IMR-90 (cell line): ENCODE data around the gene LTN1. TPM values are rescaled to one million over a fixed set of nuclear protein-coding genes. Genes with fewer than 3 reads are reported as not detected.
A peak's percentile ranks its signal among the peaks of the same experiment; 100 is the strongest.

ENCODE experiments used
- ATAC-seq: fragments of 200-7000 bp; cut with Tn5 transposase; 2 replicates; pipeline ENCODE4 v1.9.1; 2020; ENCODE audit warnings: low read depth, mild to moderate bottlenecking, moderate library complexity
- BruUV-seq: library from RNA; stranded (reverse); fragments of 400-500 nt; replicated peaks from 2 replicates; lab custom pipeline; 2021; lab: Mats Ljungman, UMichigan
- CTCF ChIA-PET: fragments of 300-600 bp; formaldehyde crosslinking; extraction: SDS; loops from one replicate; lab custom pipeline; 2021; ENCODE audit warnings: antibody characterized with exemption; lab: Yijun Ruan, JAX
- POLR2A ChIA-PET: fragments of 300-600 bp; sonication (Branson Sonifier 250); formaldehyde crosslinking; loops from one replicate; lab custom pipeline; 2022; ENCODE audit warnings: antibody characterized with exemption; ENCODE audit not compliant: unreplicated experiment; lab: Charles Lee
- DNase-seq: peaks from one replicate; pipeline ENCODE4 v3.0.0; 2013
- H2AFZ ChIP-seq: replicated peaks from 2 replicates; pipeline ENCODE3; 2013; ENCODE audit warnings: low read length, mild to moderate bottlenecking; ENCODE audit not compliant: poor library complexity
- H2AK5ac ChIP-seq: 2 replicates; pipeline ENCODE4 v1.6.1; 2013; ENCODE audit warnings: low read depth, low read length, inconsistent platforms
- H2AK9ac ChIP-seq: replicated peaks from 2 replicates; pipeline ENCODE3; 2013; ENCODE audit warnings: mild to moderate bottlenecking, low read depth, low read length, moderate library complexity; ENCODE audit not compliant: poor library complexity
- H2BK120ac ChIP-seq: 2 replicates; pipeline ENCODE4 v1.6.1; 2013; ENCODE audit warnings: low read depth, low read length, inconsistent platforms
- H2BK15ac ChIP-seq: 3 replicates; pipeline ENCODE4 v1.6.1; 2013; ENCODE audit warnings: low read depth, low read length, inconsistent platforms
- H2BK20ac ChIP-seq: 2 replicates; pipeline ENCODE4 v1.6.1; 2013; ENCODE audit warnings: low read depth, mild to moderate bottlenecking, inconsistent platforms, low read length, moderate library complexity
- H2BK5ac ChIP-seq: 2 replicates; pipeline ENCODE4 v1.6.1; 2013; ENCODE audit warnings: mild to moderate bottlenecking, low read depth, low read length, inconsistent platforms; ENCODE audit not compliant: poor library complexity, severe bottlenecking
- H3K14ac ChIP-seq: replicated peaks from 2 replicates; pipeline ENCODE4 v1.6.1; 2013; ENCODE audit warnings: low read depth, low read length, inconsistent platforms
- H3K18ac ChIP-seq: 2 replicates; pipeline ENCODE4 v1.6.1; 2013; ENCODE audit warnings: low read depth, low read length, control low read depth
- H3K23ac ChIP-seq: 2 replicates; pipeline ENCODE4 v1.6.1; 2013; ENCODE audit warnings: low read depth, low read length, inconsistent platforms
- H3K27ac ChIP-seq: 2 replicates; pipeline ENCODE4 v1.5.1; 2013; ENCODE audit warnings: mild to moderate bottlenecking, control low read depth, low read length; ENCODE audit not compliant: insufficient read depth
- H3K27me3 ChIP-seq: 2 replicates; pipeline ENCODE4 v1.6.1; 2013; ENCODE audit warnings: low read length; ENCODE audit not compliant: control insufficient read depth, insufficient read depth
- H3K36me3 ChIP-seq: 2 replicates; pipeline ENCODE4 v1.6.1; 2013; ENCODE audit warnings: low read length, mixed read lengths; ENCODE audit not compliant: control insufficient read depth, insufficient read depth
- H3K4ac ChIP-seq: 2 replicates; pipeline ENCODE4 v1.6.1; 2013; ENCODE audit warnings: low read depth, low read length, inconsistent platforms
- H3K4me1 ChIP-seq: 2 replicates; pipeline ENCODE4 v1.6.1; 2013; ENCODE audit warnings: low read length, mixed read lengths; ENCODE audit not compliant: control insufficient read depth, insufficient read depth
- H3K4me2 ChIP-seq: 2 replicates; pipeline ENCODE4 v1.6.1; 2013; ENCODE audit warnings: low read depth, mild to moderate bottlenecking, control low read depth, low read length, moderate library complexity
- H3K4me3 ChIP-seq: 2 replicates; pipeline ENCODE4 v1.5.1; 2013; ENCODE audit warnings: low read depth, mild to moderate bottlenecking, control low read depth, low read length, moderate library complexity; ENCODE audit not compliant: insufficient read depth
- H3K56ac ChIP-seq: 2 replicates; pipeline ENCODE4 v1.6.1; 2013; ENCODE audit warnings: low read length, inconsistent platforms; ENCODE audit not compliant: insufficient read depth; ENCODE audit errors: extremely low read depth
- H3K79me1 ChIP-seq, 2 experiments: 2 replicates each; pipeline ENCODE4 v1.6.1; 2013; ENCODE audit warnings: low read length in 2 of 2, inconsistent platforms in 1 of 2, low read depth in 1 of 2
- H3K9ac ChIP-seq: 2 replicates; pipeline ENCODE4 v1.6.1; 2013; ENCODE audit warnings: low read depth, low read length, control low read depth
- H3K9me1 ChIP-seq: 2 replicates; pipeline ENCODE4 v1.6.1; 2013; ENCODE audit warnings: low read length, inconsistent platforms; ENCODE audit not compliant: insufficient read depth
- H3K9me3 ChIP-seq: 2 replicates; pipeline ENCODE4 v1.6.1; 2013; ENCODE audit warnings: low read length; ENCODE audit not compliant: control insufficient read depth, insufficient read depth
- H4K20me1 ChIP-seq: 2 replicates; pipeline ENCODE4 v1.6.1; 2013; ENCODE audit warnings: low read length, inconsistent platforms; ENCODE audit not compliant: insufficient read depth
- H4K5ac ChIP-seq: 2 replicates; pipeline ENCODE4 v1.6.1; 2013; ENCODE audit warnings: mild to moderate bottlenecking, low read depth, low read length, control low read depth
- H4K8ac ChIP-seq, 2 experiments: 2 replicates each; pipeline ENCODE4 v1.6.1; 2013; ENCODE audit warnings: low read depth in 2 of 2, low read length in 2 of 2, control low read depth in 1 of 2, inconsistent platforms in 1 of 2
- H4K91ac ChIP-seq: 2 replicates; pipeline ENCODE4 v1.6.1; 2013; ENCODE audit warnings: low read depth, low read length, inconsistent platforms; ENCODE audit not compliant: insufficient read depth
- BHLHE40 ChIP-seq: fragments of 150-350 bp; IDR thresholded peaks from 2 replicates; pipeline ENCODE4 v1.6.1; 2016; ENCODE audit warnings: mild to moderate bottlenecking, low read depth, low read length
- CEBPB ChIP-seq: IDR thresholded peaks from 2 replicates; pipeline ENCODE4 v1.6.1; 2012; ENCODE audit warnings: low read depth, low read length, improper control_type of control experiment
- CHD1 ChIP-seq: IDR thresholded peaks from 2 replicates; pipeline ENCODE4 v1.6.1; 2012; ENCODE audit warnings: low read depth, low read length, improper control_type of control experiment
- ELK1 ChIP-seq: fragments of 150-350 bp; IDR thresholded peaks from 2 replicates; pipeline ENCODE4 v1.6.1; 2016; ENCODE audit warnings: low read depth, mild to moderate bottlenecking, low read length, moderate library complexity, borderline replicate concordance
- FOS ChIP-seq: fragments of 150-350 bp; IDR thresholded peaks from 2 replicates; pipeline ENCODE4 v1.6.1; 2016; ENCODE audit warnings: low read depth, low read length
- MAZ ChIP-seq: IDR thresholded peaks from 2 replicates; pipeline ENCODE4 v1.6.1; 2012; ENCODE audit warnings: low read depth, mild to moderate bottlenecking, low read length, improper control_type of control experiment, moderate library complexity, borderline replicate concordance
- MXI1 ChIP-seq: IDR thresholded peaks from 2 replicates; pipeline ENCODE4 v1.6.1; 2012; ENCODE audit warnings: low read depth, mild to moderate bottlenecking, low read length, moderate library complexity, borderline replicate concordance
- POLR2A ChIP-seq: IDR thresholded peaks from 2 replicates; pipeline ENCODE4 v1.6.1; 2012; ENCODE audit warnings: mild to moderate bottlenecking, low read depth, low read length
- RAD21 ChIP-seq: IDR thresholded peaks from 2 replicates; pipeline ENCODE4 v1.6.1; 2012; ENCODE audit warnings: low read length, improper control_type of control experiment
- RCOR1 ChIP-seq: IDR thresholded peaks from 2 replicates; pipeline ENCODE4 v1.6.1; 2012; ENCODE audit warnings: mild to moderate bottlenecking, low read length, improper control_type of control experiment; ENCODE audit not compliant: insufficient replicate concordance
- RFX5 ChIP-seq: IDR thresholded peaks from 2 replicates; pipeline ENCODE4 v1.8.0; 2012; ENCODE audit warnings: low read depth, mild to moderate bottlenecking, low read length, moderate library complexity
- SMC3 ChIP-seq: fragments of 150-350 bp; IDR thresholded peaks from 2 replicates; pipeline ENCODE4 v1.6.1; 2016; ENCODE audit warnings: low read depth, mild to moderate bottlenecking, antibody characterized with exemption, low read length, moderate library complexity
- USF2 ChIP-seq: fragments of 150-350 bp; IDR thresholded peaks from 2 replicates; pipeline ENCODE4 v1.6.1; 2017; ENCODE audit warnings: mild to moderate bottlenecking, antibody characterized with exemption, low read length, low read depth
- WGBS, 2 experiments: methylation state at CpG; one replicate each; pipeline versions ENCODE4 v1.1.5 to v1.1.7; 2013; ENCODE audit warnings: missing lambda C conversion rate in 2 of 2; ENCODE audit not compliant: insufficient read length in 1 of 2; ENCODE audit errors: extremely low coverage in 2 of 2; 5-methylcytosine and 5-hydroxymethylcytosine counted together
- dilution Hi-C: fragments of 300-500 bp; cut with HindIII; formaldehyde crosslinking; loops from one replicate; pipeline ENCODE4 v1.14.3; 2018; ENCODE audit warnings: low sequenced_read_pairs; ENCODE audit not compliant: unreplicated experiment
- in situ Hi-C: fragments of 300-500 bp; cut with MboI; formaldehyde crosslinking; loops from 3 replicates; pipeline ENCODE4 v1.14.3; 2019; ENCODE audit warnings: low sequenced_read_pairs, inconsistent platforms, mixed read lengths
- intact Hi-C: fragments of 100-400 bp; cut with micrococcal nuclease; formaldehyde crosslinking; loops from 2 replicates; pipeline ENCODE4 v1.10.0; 2022
- polyA plus RNA-seq, 3 experiments: library from polyadenylated mRNA; depleted of rRNA; stranded (reverse); fragments of >200 nt; gene quantifications; 2 replicates each; pipeline ENCODE4 v1.2.3, GENCODE V29; 2012; ENCODE audit warnings: low replicate concordance in 1 of 3
- total RNA-seq: library from RNA; depleted of rRNA; stranded (reverse); fragments of >200 nt; gene quantifications from 2 replicates; pipeline ENCODE4 v1.2.3, GENCODE V29; 2012

The LTN1 gene
- total and polyA plus RNA-seq, 2 of the 4 experiments (the other 2 are of a cell fraction): 6.7 to 35.5 TPM

- TF ChIP-seq FOS (peak; percentile 49; the same call in 1 of the 2 replicates), RAD21 (no peak)
Observed at GRCh38 chr21:28992526-28993292, at the start of gene LTN1 (continued).

GRCh38 chr21:29034678-29035077, 42.0 kb upstream of the LTN1 start:
- H3K56ac ChIP-seq: no peak overlapping the region
- H3K4ac ChIP-seq: no peak overlapping the region
- H3K27me3 ChIP-seq: no peaks in the 10 kb centered on the region
- H3K18ac ChIP-seq: no peak overlapping the region
- peaks cover 40% of the 10 kb centered on the region for H3K36me3 ChIP-seq
- ChIA-PET CTCF (no interaction called here), POLR2A (no interaction called here)
- H2AFZ ChIP-seq: no peak overlapping the region
- H3K9me3 ChIP-seq: no peaks in the 10 kb centered on the region
- H4K20me1 ChIP-seq: no peaks in the 10 kb centered on the region
- no peak overlapping the region for H2BK20ac ChIP-seq
- intact Hi-C loops: loop anchor here (5.0 kb wide), 1 partner anchor 33 kb away; no protein-coding TSS in a partner anchor
- H3K4me1 ChIP-seq: no peaks in the 10 kb centered on the region
- peaks cover 4% of the 10 kb centered on the region; the same call in 1 of the 2 replicates for H3K9me1 ChIP-seq
- no peak overlapping the region for H2BK120ac ChIP-seq
- no CpG with 5 or more reads among the region's 1 CpG for WGBS, 2 experiments
- no peak overlapping the region for H3K4me3 ChIP-seq
- H4K5ac ChIP-seq: no peak overlapping the region
- no TSS peak for BruUV-seq
- H3K9ac ChIP-seq: no peak overlapping the region
- H2BK5ac ChIP-seq: no peak overlapping the region
- H3K14ac ChIP-seq: no peak overlapping the region
- in situ Hi-C loops: loop anchor here (5.0 kb wide), 1 partner anchor 33 kb away; no protein-coding TSS in a partner anchor
- peaks cover 18 to 24% of the 10 kb centered on the region in 2 experiments for H3K79me1 ChIP-seq
- no peak overlapping the region for H3K23ac ChIP-seq
- DNase-seq (no peak), ATAC-seq (no peak)
- H2AK5ac ChIP-seq: no peak overlapping the region
- no peak overlapping the region for H2BK15ac ChIP-seq
- H4K8ac ChIP-seq: no peak overlapping the region
- dilution Hi-C loops: no loop called here
- H3K27ac ChIP-seq: no peak overlapping the region
- no peak overlapping the region for H2AK9ac ChIP-seq
- no peak overlapping the region for H4K91ac ChIP-seq
- H3K4me2 ChIP-seq: no peak overlapping the region
- TF ChIP-seq POLR2A (no peak), RAD21 (no peak), SMC3 (no peak), MAZ (no peak), MXI1 (no peak), FOS (no peak), RFX5 (no peak), USF2 (no peak), CHD1 (no peak), CEBPB (no peak), RCOR1 (no peak), ELK1 (no peak), BHLHE40 (no peak)
